DMS53 treated with DMSO at 0.1 percent for 48 hours (cell line): ENCODE measurements around the gene GPR89A.
"Not testable (repeated sequence)": the region's sequence is repeated elsewhere in the genome, so short reads cannot be mapped to it uniquely, and the experiment has no call there.

Experiments
- DNase-seq: peaks from one replicate; lab custom pipeline; 2025; ENCODE audit not compliant: unreplicated experiment; lab: John Stamatoyannopoulos, UW

Gene GPR89A

GRCh38 chr1:145607833-145608733 lies at the start of gene GPR89A:
Gene GPR89A, plus strand, starts transcription at chr1:145607988. Its CDS starts 146 bp downstream, at chr1:145608134.
- peak; percentile 80 for DNase-seq

GRCh38 chr1:145586820-145587219 lies 21.0 kb upstream of the GPR89A start:
- not testable (repeated sequence) for DNase-seq

- DNase-seq = not testable (repeated sequence)
Measured at GRCh38 chr1:145590806-145591205, 17.0 kb upstream of the GPR89A start.

- not testable (repeated sequence) for DNase-seq
Measured at GRCh38 chr1:145592347-145592746, 15.4 kb upstream of the GPR89A start.

GRCh38 chr1:145595421-145595820 lies 12.4 kb upstream of the GPR89A start:
- not testable (repeated sequence) for DNase-seq

- not testable (repeated sequence) for DNase-seq
Measured at GRCh38 chr1:145596236-145596635, 11.6 kb upstream of the GPR89A start.

GRCh38 chr1:145599426-145599825 lies 8.4 kb upstream of the GPR89A start:
- DNase-seq = not testable (repeated sequence)

- no peak for DNase-seq
Measured at GRCh38 chr1:145601593-145601992, 6.2 kb upstream of the GPR89A start.

- DNase-seq = not testable (repeated sequence)
Measured at GRCh38 chr1:145606840-145607239, 948 bp upstream of the GPR89A start.

- DNase-seq = not testable (repeated sequence)
Measured at GRCh38 chr1:145607289-145607688, 499 bp upstream of the GPR89A start.

- not testable (repeated sequence) for DNase-seq
Measured at GRCh38 chr1:145610744-145611143, 3.0 kb downstream of the GPR89A start.

GRCh38 chr1:145620073-145620472 lies 12.3 kb downstream of the GPR89A start:
- DNase-seq = not testable (repeated sequence)

GRCh38 chr1:145622177-145622576 lies 14.4 kb downstream of the GPR89A start:
- not testable (repeated sequence) for DNase-seq

GRCh38 chr1:145636237-145636636 lies 28.4 kb downstream of the GPR89A start:
- DNase-seq = not testable (repeated sequence)

GRCh38 chr1:145641886-145642285 lies 34.1 kb downstream of the GPR89A start:
- DNase-seq = not testable (repeated sequence)

GRCh38 chr1:145643990-145644389 lies 36.2 kb downstream of the GPR89A start:
- not testable (repeated sequence) for DNase-seq

GRCh38 chr1:145656245-145656943 lies 48.6 kb downstream of the GPR89A start:
- DNase-seq = not testable (repeated sequence)

- peak; percentile 62 for DNase-seq
Measured at GRCh38 chr1:145662502-145662901, 54.7 kb downstream of the GPR89A start.

GRCh38 chr1:145665015-145665414 lies 57.2 kb downstream of the GPR89A start:
- DNase-seq = not testable (repeated sequence)

GRCh38 chr1:145670995-145671745 lies 63.4 kb downstream of the GPR89A start:
- not testable (repeated sequence) for DNase-seq

- not testable (repeated sequence) for DNase-seq
Measured at GRCh38 chr1:145673217-145673616, 65.4 kb downstream of the GPR89A start.
